Neural progenitor cell (in vitro differentiated cells): ENCODE data around the gene TLL1.

Source experiments
- CTCF ChIP-seq: fragments of 200-600 bp; sonication (generic); IDR thresholded peaks from 2 replicates; pipeline ENCODE4 v1.5.1; 2017; ENCODE audit warnings: antibody characterized with exemption, mild to moderate bottlenecking
- EZH2 ChIP-seq: fragments of 200-600 bp; sonication (generic); IDR thresholded peaks from 2 replicates; pipeline ENCODE4 v1.6.1; 2017; ENCODE audit warnings: antibody characterized with exemption, mild to moderate bottlenecking, moderate library complexity
- EZH2phosphoT487 ChIP-seq: fragments of 200-600 bp; sonication (generic); IDR thresholded peaks from 2 replicates; pipeline ENCODE4 v1.6.1; 2017; ENCODE audit warnings: antibody characterized with exemption

- no peak for TF ChIP-seq CTCF
- TF ChIP-seq EZH2phosphoT487, result no peak
- TF ChIP-seq EZH2, result no peak
Measured at GRCh38 chr4:166077782-166078181, 204.7 kb downstream of the TLL1 start.
